ENCODE results near the gene NCBP1. TPM values are rescaled to one million over a fixed set of nuclear protein-coding genes. Genes with fewer than 3 reads are reported as not detected.

NCBP1 gene
- polyA plus RNA-seq, 2 of the 4 experiments (the other 2 are of a cell fraction): 31.8 to 48.2 TPM

DNA sequence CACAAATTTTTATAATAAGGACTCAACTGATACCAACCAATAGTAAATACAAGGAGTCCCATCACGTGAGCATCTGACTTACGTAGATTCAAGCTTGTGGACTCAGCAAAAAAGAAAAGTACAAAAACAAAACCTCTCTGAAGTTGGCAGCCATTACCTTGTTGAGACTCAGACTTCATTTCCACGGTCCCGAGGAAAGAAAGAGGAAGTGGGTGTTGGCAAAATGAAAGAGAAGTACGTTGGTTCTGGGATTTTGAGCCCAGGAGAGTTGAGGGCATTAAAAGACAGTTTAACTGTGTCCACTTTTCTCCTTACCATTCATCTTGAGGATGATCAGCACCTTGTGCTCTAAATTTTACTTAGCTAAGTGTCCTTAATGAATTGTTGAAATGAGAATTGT lies 26.7 kb downstream of the NCBP1 start:
- no peak for ATAC-seq
- no peak overlapping the region for H3K27ac ChIP-seq
- WGBS (ENCODE audit: missing lambda C conversion rate): 88% methylated on average over 5 of the region's 5 CpGs
- H3K4me1 ChIP-seq: no peaks in the 10 kb centered on the region
- H3K4me3 ChIP-seq: no peak overlapping the region
- CTCF ChIA-PET: interaction anchor here (0.6 to 1.4 kb wide), 4 partner anchors 18 to 45 kb away, joined by 3 to 4 read pairs (median 3); no protein-coding TSS in a partner anchor
- no peaks in the 10 kb centered on the region for H3K9me3 ChIP-seq
- no peak for TF ChIP-seq CEBPB (IDR thresholded peaks at IDR 0.05)
- peak; percentile 9 for TF ChIP-seq MAFK (IDR thresholded peaks at IDR 0.05; ENCODE audit: partially characterized antibody)
- DNase-seq (ENCODE audit: low read depth in 1 of 2, low spot score in 1 of 2): no peak
- H3K4me2 ChIP-seq: no peak overlapping the region
- POLR2A ChIA-PET: interaction anchor here (1.3 kb wide), 1 partner anchor 27 kb away, joined by 6 read pairs; the partner anchor contains the start of genes NCBP1 and TSTD2
- FAIRE-seq: no peak

- WGBS (ENCODE audit: missing lambda C conversion rate): 85% methylated on average over 2 of the region's 2 CpGs
- Histone ChIP-seq H3K4me3 (no peak overlapping the region), H3K9me3 (no peaks in the 10 kb centered on the region), H3K4me2 (no peak overlapping the region), H3K27ac (no peak overlapping the region), H3K4me1 (no peaks in the 10 kb centered on the region)
- ChIA-PET POLR2A (interaction anchor here (0.6 to 0.7 kb wide), 2 partner anchors 27 to 44 kb away, joined by 3 to 4 read pairs; partner anchors contain the start of genes NCBP1 and TSTD2), CTCF (interaction anchor here (1.3 to 1.4 kb wide), 2 partner anchors 18 to 42 kb away, joined by 3 to 4 read pairs; no protein-coding TSS in a partner anchor)
- ATAC-seq (no peak), FAIRE-seq (no peak), DNase-seq (ENCODE audit: low read depth in 1 of 2, low spot score in 1 of 2) (no peak)
- TF ChIP-seq REST (IDR thresholded peaks at IDR 0.05): no peak
- TF ChIP-seq JUN (IDR thresholded peaks at IDR 0.05): no peak
- TF ChIP-seq TP53 (CRISPR knock-in tag; IDR thresholded peaks at IDR 0.05): no peak
- no peak for TF ChIP-seq RFX5 (IDR thresholded peaks at IDR 0.05)
- no peak for TF ChIP-seq ZSCAN20 (CRISPR knock-in tag; IDR thresholded peaks at IDR 0.05)
- TF ChIP-seq CHD2 (IDR thresholded peaks at IDR 0.05; ENCODE audit: low read length, partially characterized antibody): no peak
- no peak for TF ChIP-seq CBX2 (IDR thresholded peaks at IDR 0.05; ENCODE audit: borderline replicate concordance, low read depth)
- no peak for TF ChIP-seq E2F6 (IDR thresholded peaks at IDR 0.05; ENCODE audit: borderline replicate concordance, low read depth)
- no peak for TF ChIP-seq NFE2L2 (conservative IDR thresholded peaks at IDR 0.05; ENCODE audit: low read length)
- no peak for TF ChIP-seq HMGXB4 (CRISPR knock-in tag; IDR thresholded peaks at IDR 0.05; ENCODE audit: borderline replicate concordance)
- no peak for TF ChIP-seq BHLHE40 (IDR thresholded peaks at IDR 0.05; ENCODE audit: low read depth, low read length)
- TF ChIP-seq KDM5A (IDR thresholded peaks at IDR 0.05): no peak
- no peak for TF ChIP-seq HOXB5 (CRISPR knock-in tag; IDR thresholded peaks at IDR 0.05)
- TF ChIP-seq RARB (CRISPR knock-in tag; IDR thresholded peaks at IDR 0.05): no peak
- TF ChIP-seq EP300 (IDR thresholded peaks at IDR 0.05): no peak
- no peak for TF ChIP-seq SREBF2 (IDR thresholded peaks at IDR 0.05)
- no peak for TF ChIP-seq POLR2A (IDR thresholded peaks at IDR 0.05; ENCODE audit: low read length)
- no peak for TF ChIP-seq TFCP2L1 (CRISPR knock-in tag; IDR thresholded peaks at IDR 0.05)
Observed at GRCh38 chr9:97660847-97661246, 27.2 kb downstream of the NCBP1 start.

Data from A549 (cell line).